OCI-LY7 (cell line): ENCODE results near the gene GPC3. TPM values are rescaled to one million over a fixed set of nuclear protein-coding genes. Genes with fewer than 3 reads are reported as not detected.

Source experiments
- BruUV-seq: library from RNA; stranded (reverse); fragments of 400-500 nt; replicated peaks from 2 replicates; lab custom pipeline; 2021; lab: Mats Ljungman, UMichigan
- CTCF ChIA-PET: fragments of 300-600 bp; sonication (Branson Sonifier 250); formaldehyde crosslinking; loops from one replicate; lab custom pipeline; 2022; ENCODE audit warnings: antibody characterized with exemption; ENCODE audit not compliant: unreplicated experiment; lab: Charles Lee
- POLR2A ChIA-PET: fragments of 300-600 bp; sonication (Branson Sonifier 250); formaldehyde crosslinking; loops from one replicate; lab custom pipeline; 2022; ENCODE audit warnings: antibody characterized with exemption; lab: Charles Lee
- DNase-seq: peaks from one replicate; pipeline ENCODE4 v3.0.0-alpha.2; 2015; ENCODE audit warnings: low spot score
- H2AFZ ChIP-seq: fragments of 200-600 bp; sonication (generic), shearing (Covaris generic); 2 replicates; pipeline ENCODE4 v1.6.1; 2014; ENCODE audit warnings: mild to moderate bottlenecking, antibody characterized with exemption, low read length, moderate library complexity
- H3K27ac ChIP-seq: fragments of 200-600 bp; sonication (generic); 2 replicates; pipeline ENCODE4 v1.5.1; 2014; ENCODE audit warnings: mixed run types, low read depth, mild to moderate bottlenecking, moderate library complexity, low read length, inconsistent platforms; ENCODE audit not compliant: poor library complexity, severe bottlenecking
- H3K36me3 ChIP-seq: fragments of 200-600 bp; sonication (generic); 2 replicates; pipeline ENCODE4 v1.6.1; 2014; ENCODE audit warnings: mild to moderate bottlenecking, antibody characterized with exemption, low read length, moderate library complexity, mixed read lengths; ENCODE audit not compliant: insufficient read depth
- H3K4me1 ChIP-seq: fragments of 200-600 bp; sonication (generic); 2 replicates; pipeline ENCODE4 v1.5.1; 2014; ENCODE audit warnings: mild to moderate bottlenecking, low read length; ENCODE audit not compliant: insufficient read depth, poor library complexity, severe bottlenecking
- H3K4me2 ChIP-seq: fragments of 200-600 bp; sonication (generic); 2 replicates; pipeline ENCODE4 v1.6.1; 2014; ENCODE audit warnings: mild to moderate bottlenecking, low read length
- H3K4me3 ChIP-seq: fragments of 200-600 bp; sonication (generic); 2 replicates; pipeline ENCODE4 v1.5.1; 2014; ENCODE audit warnings: mild to moderate bottlenecking, low read depth, low read length; ENCODE audit not compliant: poor library complexity, severe bottlenecking
- H3K79me2 ChIP-seq: fragments of 200-600 bp; sonication (generic); 2 replicates; pipeline ENCODE4 v1.6.1; 2016; ENCODE audit warnings: low read depth, mild to moderate bottlenecking, low read length, moderate library complexity, mixed read lengths; ENCODE audit not compliant: insufficient read depth
- H3K9me2 ChIP-seq: fragments of 200-600 bp; sonication (generic); 2 replicates; pipeline ENCODE4 v1.6.1; 2016; ENCODE audit warnings: mild to moderate bottlenecking, low read length, mixed read lengths; ENCODE audit not compliant: insufficient read depth
- H3K9me3 ChIP-seq: fragments of 200-600 bp; sonication (generic); 2 replicates; pipeline ENCODE4 v1.6.1; 2014; ENCODE audit warnings: mild to moderate bottlenecking, mixed run types, low read length, mixed read lengths
- H4K20me1 ChIP-seq: fragments of 200-600 bp; sonication (generic); 2 replicates; pipeline ENCODE4 v1.6.1; 2014; ENCODE audit warnings: mild to moderate bottlenecking, antibody characterized with exemption, low read length, moderate library complexity, mixed read lengths; ENCODE audit not compliant: insufficient read depth
- CTCF ChIP-seq: fragments of 200-600 bp; sonication (generic); conservative IDR thresholded peaks from 2 replicates; pipeline ENCODE4 v1.5.1; 2014; ENCODE audit warnings: mild to moderate bottlenecking, antibody characterized with exemption, low read length, moderate library complexity, mixed read lengths
- EZH2phosphoT487 ChIP-seq: fragments of 200-600 bp; sonication (generic); IDR thresholded peaks from 2 replicates; pipeline ENCODE4 v1.6.1; 2018; ENCODE audit warnings: low read depth, borderline replicate concordance, mild to moderate bottlenecking, mixed run types, antibody characterized with exemption, low read length, moderate library complexity, mixed read lengths
- intact Hi-C: fragments of 100-400 bp; cut with micrococcal nuclease; formaldehyde crosslinking; loops from one replicate; pipeline ENCODE4 v1.10.0; 2022; ENCODE audit not compliant: unreplicated experiment
- total RNA-seq, 2 experiments: library from RNA; depleted of rRNA in 1 of 2; stranded (reverse); fragments of >200 nt in 1 of 2; shearing (Covaris generic) in 1 of 2; gene quantifications; 2 replicates each; pipeline ENCODE4 v1.2.3, GENCODE V29; 2014 to 2022

Gene GPC3
- total RNA-seq, 2 experiments from 2014 or later: not detected

DNA sequence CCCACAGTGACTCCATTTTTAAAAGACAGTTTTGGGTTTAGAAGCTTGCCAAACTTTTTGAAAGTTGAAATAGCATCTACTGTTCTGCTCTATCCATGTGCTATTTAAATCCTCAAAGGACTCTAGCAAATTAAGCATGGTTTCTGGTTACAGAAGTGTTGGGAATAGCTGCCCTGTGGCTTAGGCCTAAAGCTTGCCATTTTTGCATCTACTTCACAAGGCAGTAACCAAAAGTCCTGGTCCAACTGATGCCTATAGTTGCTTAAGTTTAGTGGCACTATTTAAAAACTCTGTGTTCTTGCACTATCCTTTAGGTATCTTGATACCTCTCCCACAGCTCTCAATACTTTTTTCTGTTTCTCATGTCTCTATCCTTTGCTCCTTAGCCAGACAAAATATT is 319.1 kb downstream of the GPC3 start:
- CTCF ChIA-PET: no interaction called here
- no peak overlapping the region for H3K4me2 ChIP-seq
- no peaks in the 10 kb centered on the region for H4K20me1 ChIP-seq
- H3K4me3 ChIP-seq: no peak overlapping the region
- H2AFZ ChIP-seq: no peak overlapping the region
- H3K27ac ChIP-seq: no peak overlapping the region
- H3K36me3 ChIP-seq: no peaks in the 10 kb centered on the region
- no peaks in the 10 kb centered on the region for H3K4me1 ChIP-seq
- no peaks in the 10 kb centered on the region for H3K9me3 ChIP-seq
- TF ChIP-seq CTCF (no peak), EZH2phosphoT487 (no peak)
- no TSS peak for BruUV-seq
- DNase-seq: no peak
- H3K79me2 ChIP-seq: no peaks in the 10 kb centered on the region
- POLR2A ChIA-PET: interaction anchor here (0.7 kb wide), 1 partner anchor 186 kb away, joined by 3 read pairs; no protein-coding TSS in a partner anchor
- intact Hi-C loops: no loop called here
- H3K9me2 ChIP-seq: no peaks in the 10 kb centered on the region

DNA sequence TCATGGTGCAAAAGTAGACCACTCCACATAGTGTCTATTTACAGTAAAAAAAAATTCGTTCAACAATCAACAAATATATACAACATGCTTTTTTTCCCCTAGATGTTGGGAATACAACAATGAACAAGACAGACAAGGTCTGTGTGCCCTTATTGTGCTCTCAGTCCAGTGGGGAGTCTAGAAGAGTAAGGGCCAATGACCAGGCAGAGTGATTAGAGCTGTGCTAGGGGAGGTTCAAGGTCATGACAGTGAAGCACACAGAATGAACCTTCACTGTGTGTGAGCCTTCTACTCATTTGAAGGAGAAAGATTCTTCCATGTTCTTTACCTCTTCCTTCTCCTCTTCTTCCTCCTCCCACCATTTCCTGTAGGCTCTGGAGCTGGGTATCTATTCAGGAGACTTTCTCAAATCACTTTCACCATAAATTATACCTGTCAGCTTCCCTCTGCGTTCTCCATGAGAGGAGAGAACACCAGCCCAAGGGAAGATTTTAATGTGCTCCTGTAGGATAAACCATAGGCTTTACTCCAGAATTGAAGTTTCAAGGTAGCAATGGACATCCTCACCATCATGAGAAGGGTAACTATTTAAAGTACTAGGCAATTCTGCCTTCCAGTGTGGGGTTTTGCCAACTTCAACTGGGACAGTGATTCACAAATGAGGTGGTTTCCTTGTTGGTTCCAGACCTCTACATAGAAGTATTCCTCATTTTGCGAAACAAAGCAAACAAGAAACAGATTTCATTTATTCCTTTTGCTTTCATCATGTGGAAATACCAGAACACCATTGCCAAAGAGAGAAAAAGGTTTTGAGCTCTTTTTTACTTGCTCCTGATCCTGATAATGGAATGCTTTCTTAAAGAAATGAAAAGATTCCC is 323.2 kb downstream of the GPC3 start:
- Histone ChIP-seq H3K9me2 (no peaks in the 10 kb centered on the region), H2AFZ (no peak overlapping the region), H3K4me1 (no peaks in the 10 kb centered on the region), H3K4me3 (no peak overlapping the region), H3K27ac (no peak overlapping the region), H3K79me2 (no peaks in the 10 kb centered on the region), H4K20me1 (no peaks in the 10 kb centered on the region), H3K36me3 (no peaks in the 10 kb centered on the region), H3K9me3 (no peaks in the 10 kb centered on the region), H3K4me2 (no peak overlapping the region)
- POLR2A ChIA-PET: interaction anchor here (0.7 kb wide), 2 partner anchors 11 to 49 kb away, joined by 3 read pairs; no protein-coding TSS in a partner anchor
- BruUV-seq: no TSS peak
- DNase-seq: no peak
- intact Hi-C loops: no loop called here
- CTCF ChIA-PET: no interaction called here
- TF ChIP-seq EZH2phosphoT487: no peak
- no peak for TF ChIP-seq CTCF

GRCh38 chrX:133660281-133660680 is 325.1 kb downstream of the GPC3 start:
- H3K4me3 ChIP-seq: no peak overlapping the region
- no peak for DNase-seq
- H4K20me1 ChIP-seq: no peaks in the 10 kb centered on the region
- H3K4me1 ChIP-seq: no peaks in the 10 kb centered on the region
- no peaks in the 10 kb centered on the region for H3K9me3 ChIP-seq
- no TSS peak for BruUV-seq
- H2AFZ ChIP-seq: no peak overlapping the region
- ChIA-PET POLR2A (no interaction called here), CTCF (no interaction called here)
- no peaks in the 10 kb centered on the region for H3K9me2 ChIP-seq
- H3K79me2 ChIP-seq: no peaks in the 10 kb centered on the region
- intact Hi-C loops: no loop called here
- TF ChIP-seq CTCF (no peak), EZH2phosphoT487 (no peak)
- H3K4me2 ChIP-seq: no peak overlapping the region
- H3K36me3 ChIP-seq: no peaks in the 10 kb centered on the region
- no peak overlapping the region for H3K27ac ChIP-seq
